Gastroesophageal sphincter (tissue), 4 donors: ENCODE results near the gene FLRT2. TPM values are rescaled to one million over a fixed set of nuclear protein-coding genes. Genes with fewer than 3 reads are reported as not detected.

Source experiments
- ATAC-seq: fragments of 150-250 bp; one replicate; pipeline ENCODE4 v1.9.1; 2016; ENCODE audit warnings: mild to moderate bottlenecking, moderate library complexity
- H3K27ac ChIP-seq, 4 donors: fragments of 200-600 bp; sonication (generic) in 3 of 4; 1 replicate in 3 of 4; 2 replicates in 1 of 4; pipeline ENCODE4 v1.5.1; 2016 to 2019
- H3K27me3 ChIP-seq: fragments of 200-600 bp; sonication (generic); one replicate; pipeline ENCODE4 v1.5.1; 2019
- H3K36me3 ChIP-seq, 2 donors: fragments of 200-600 bp; sonication (generic); one replicate each; pipeline ENCODE4 v1.5.1; 2019; ENCODE audit warnings: control low read depth in 1 of 2
- H3K4me1 ChIP-seq, 3 donors: fragments of 200-600 bp; sonication (generic); 1 replicate in 2 of 3; 2 replicates in 1 of 3; pipeline ENCODE4 v1.5.1; 2016 to 2019; ENCODE audit warnings: control low read depth in 2 of 3
- H3K4me3 ChIP-seq, 2 donors: fragments of 200-600 bp; sonication (generic); one replicate each; pipeline ENCODE4 v1.5.1; 2019; ENCODE audit warnings: mild to moderate bottlenecking in 1 of 2, moderate library complexity in 1 of 2
- H3K9me3 ChIP-seq, 3 donors: fragments of 200-600 bp; sonication (generic); one replicate each; pipeline ENCODE4 v1.5.1; 2017 to 2019; ENCODE audit warnings: control low read depth in 2 of 3
- EP300 ChIP-seq: sonication (generic); formaldehyde crosslinking; IDR thresholded peaks from one replicate; pipeline ENCODE4 v1.6.1; 2017; ENCODE audit warnings: antibody characterized with exemption, mild to moderate bottlenecking
- POLR2A ChIP-seq, 2 donors: fragments of 450-650 bp; IDR thresholded peaks; one replicate each; pipeline ENCODE4 v1.6.1; 2017; ENCODE audit warnings: antibody characterized with exemption in 2 of 2, mild to moderate bottlenecking in 2 of 2, moderate library complexity in 1 of 2
- POLR2AphosphoS5 ChIP-seq: sonication (generic); formaldehyde crosslinking; IDR thresholded peaks from one replicate; pipeline ENCODE4 v1.6.1; 2017; ENCODE audit warnings: antibody characterized with exemption
- WGBS, 2 donors: methylation state at CpG; one replicate each; pipeline ENCODE4 v1.1.5; 2018; ENCODE audit warnings: low coverage in 1 of 2; 5-methylcytosine and 5-hydroxymethylcytosine counted together
- total RNA-seq, 4 donors: library from RNA; depleted of rRNA; stranded (reverse); fragments of >200 nt; gene quantifications; one replicate each; pipeline ENCODE4 v1.1.0, GENCODE V29; 2016
- TF ChIP-seq, protein P1 (sequence below), 4 experiments: fragments of 200-600 bp in 2 of 4; fragments of 450-650 bp in 2 of 4; sonication (generic) in 1 of 4; IDR thresholded peaks; one replicate each; pipeline ENCODE4 v1.5.1; 2017 to 2019; ENCODE audit warnings: antibody characterized with exemption in 4 of 4, mild to moderate bottlenecking in 2 of 4, moderate library complexity in 2 of 4

The FLRT2 gene
- total RNA-seq, 4 donors from 2014 or later: 9.2 to 30.8 (median 16.4) TPM

GRCh38 chr14:85594217-85594616 is 64.3 kb downstream of the FLRT2 start:
- peaks cover 0 to 9% (median 0%) of the 10 kb centered on the region in 3 donors for H3K9me3 ChIP-seq
- H3K27me3 ChIP-seq: no peaks in the 10 kb centered on the region
- WGBS, 2 donors: 92 to 97% methylated on average over 2 to 3 of the region's 3 CpGs
- H3K4me3 ChIP-seq: no peak overlapping the region
- no peak for TF ChIP-seq POLR2A (IDR thresholded peaks at IDR 0.05)
- no peak for TF ChIP-seq EP300
- TF ChIP-seq POLR2AphosphoS5: no peak
- TF ChIP-seq, protein P1, sequence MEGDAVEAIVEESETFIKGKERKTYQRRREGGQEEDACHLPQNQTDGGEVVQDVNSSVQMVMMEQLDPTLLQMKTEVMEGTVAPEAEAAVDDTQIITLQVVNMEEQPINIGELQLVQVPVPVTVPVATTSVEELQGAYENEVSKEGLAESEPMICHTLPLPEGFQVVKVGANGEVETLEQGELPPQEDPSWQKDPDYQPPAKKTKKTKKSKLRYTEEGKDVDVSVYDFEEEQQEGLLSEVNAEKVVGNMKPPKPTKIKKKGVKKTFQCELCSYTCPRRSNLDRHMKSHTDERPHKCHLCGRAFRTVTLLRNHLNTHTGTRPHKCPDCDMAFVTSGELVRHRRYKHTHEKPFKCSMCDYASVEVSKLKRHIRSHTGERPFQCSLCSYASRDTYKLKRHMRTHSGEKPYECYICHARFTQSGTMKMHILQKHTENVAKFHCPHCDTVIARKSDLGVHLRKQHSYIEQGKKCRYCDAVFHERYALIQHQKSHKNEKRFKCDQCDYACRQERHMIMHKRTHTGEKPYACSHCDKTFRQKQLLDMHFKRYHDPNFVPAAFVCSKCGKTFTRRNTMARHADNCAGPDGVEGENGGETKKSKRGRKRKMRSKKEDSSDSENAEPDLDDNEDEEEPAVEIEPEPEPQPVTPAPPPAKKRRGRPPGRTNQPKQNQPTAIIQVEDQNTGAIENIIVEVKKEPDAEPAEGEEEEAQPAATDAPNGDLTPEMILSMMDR (IDR thresholded peaks at IDR 0.05): no peak
- H3K27ac ChIP-seq: no peak overlapping the region
- H3K36me3 ChIP-seq: no peaks in the 10 kb centered on the region
- ATAC-seq: no peak
- H3K4me1 ChIP-seq: no peaks in the 10 kb centered on the region

DNA sequence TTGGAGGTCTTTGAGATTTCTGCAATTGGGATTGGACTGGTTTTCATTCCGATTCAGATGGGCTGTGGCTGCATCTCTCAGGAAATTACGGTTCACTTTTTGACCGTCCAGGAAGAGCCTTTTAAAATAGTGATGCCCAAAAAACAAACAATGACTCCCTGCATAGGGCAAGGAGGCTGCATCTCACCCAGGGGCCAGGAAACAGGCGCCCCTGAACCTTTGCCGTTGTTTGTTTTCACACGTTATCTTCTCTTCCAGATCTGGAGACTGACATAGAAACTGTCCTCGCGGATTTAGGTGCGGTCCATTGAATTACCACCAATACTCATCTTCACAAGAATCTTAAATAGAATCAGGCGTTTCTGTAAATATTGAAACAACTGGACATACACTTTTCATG is 66.0 kb downstream of the FLRT2 start:
- TF ChIP-seq POLR2A (IDR thresholded peaks at IDR 0.05): no peak
- TF ChIP-seq EP300: no peak
- no peak overlapping the region for H3K27ac ChIP-seq
- H3K36me3 ChIP-seq: no peaks in the 10 kb centered on the region
- no peak for ATAC-seq
- 85% methylated on average over 9 of the region's 10 CpGs; no CpG with 5 or more reads in 1 of the 2 donors for WGBS, 2 donors
- H3K27me3 ChIP-seq: no peaks in the 10 kb centered on the region
- H3K4me1 ChIP-seq: no peaks in the 10 kb centered on the region
- no peaks in the 10 kb centered on the region for H3K9me3 ChIP-seq
- H3K4me3 ChIP-seq: no peak overlapping the region

GRCh38 chr14:85596562-85596961 is 66.6 kb downstream of the FLRT2 start:
- 89 to 94% methylated on average over 4 of the region's 4 CpGs for WGBS, 2 donors
- no peaks in the 10 kb centered on the region for H3K36me3 ChIP-seq
- H3K27ac ChIP-seq: no peak overlapping the region
- no peak overlapping the region for H3K4me3 ChIP-seq
- ATAC-seq: no peak
- no peaks in the 10 kb centered on the region for H3K4me1 ChIP-seq
- H3K27me3 ChIP-seq: no peaks in the 10 kb centered on the region
- TF ChIP-seq, protein P1 (IDR thresholded peaks at IDR 0.05): no peak
- TF ChIP-seq POLR2AphosphoS5 (no peak), POLR2A (IDR thresholded peaks at IDR 0.05) (no peak), EP300 (no peak)
- no peaks in the 10 kb centered on the region for H3K9me3 ChIP-seq

DNA sequence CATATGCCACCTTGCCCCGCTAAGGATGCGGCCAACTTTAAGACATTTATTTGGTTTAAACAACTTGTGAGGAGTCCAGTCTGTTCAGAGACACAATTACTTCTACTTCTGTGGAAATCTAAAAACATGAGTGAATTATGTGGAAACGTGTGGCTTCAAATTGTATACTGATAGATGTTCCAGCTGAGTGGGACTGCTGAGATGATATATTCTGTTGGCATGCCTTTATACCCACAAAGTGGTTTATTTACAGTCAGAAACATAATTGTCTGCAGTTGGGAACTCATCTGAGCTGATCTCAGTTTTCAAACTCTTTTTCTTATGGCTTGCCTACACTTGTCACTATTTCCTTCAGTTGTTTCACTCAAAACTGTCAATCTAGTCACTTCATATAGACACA is 67.8 kb downstream of the FLRT2 start:
- H3K9me3 ChIP-seq: no peaks in the 10 kb centered on the region
- no peaks in the 10 kb centered on the region for H3K4me1 ChIP-seq
- ATAC-seq: no peak
- no peak overlapping the region for H3K4me3 ChIP-seq
- 84 to 93% methylated on average over 3 of the region's 3 CpGs for WGBS, 2 donors
- TF ChIP-seq EP300 (no peak), POLR2A (IDR thresholded peaks at IDR 0.05) (no peak), POLR2AphosphoS5 (no peak)
- TF ChIP-seq, protein P1 (IDR thresholded peaks at IDR 0.05): no peak
- no peak overlapping the region for H3K27ac ChIP-seq
- H3K27me3 ChIP-seq: no peaks in the 10 kb centered on the region
- H3K36me3 ChIP-seq: no peaks in the 10 kb centered on the region

- 82 to 91% methylated on average over 5 of the region's 5 CpGs for WGBS, 2 donors
- Histone ChIP-seq H3K4me1 (no peaks in the 10 kb centered on the region), H3K27me3 (no peaks in the 10 kb centered on the region), H3K4me3 (no peak overlapping the region), H3K9me3 (no peaks in the 10 kb centered on the region), H3K27ac (no peak overlapping the region), H3K36me3 (no peaks in the 10 kb centered on the region)
- no peak for TF ChIP-seq EP300
- TF ChIP-seq POLR2AphosphoS5: no peak
- TF ChIP-seq, protein P1 (IDR thresholded peaks at IDR 0.05): no peak
- TF ChIP-seq POLR2A (IDR thresholded peaks at IDR 0.05): no peak
- no peak for ATAC-seq
Measured at GRCh38 chr14:85599939-85600338, 70.0 kb downstream of the FLRT2 start.
